GM12891 (cell line): ENCODE measurements around the gene PBXIP1.

Experiments used
- POLR2A ChIP-seq: IDR thresholded peaks from 2 replicates; pipeline ENCODE4 v1.6.1; 2011; ENCODE audit warnings: low read depth, low read length, control low read depth
- POLR2AphosphoS5 ChIP-seq: IDR thresholded peaks from 2 replicates; pipeline ENCODE4 v1.6.1; 2011; ENCODE audit warnings: low read depth, low read length, control low read depth

GRCh38 chr1:154964359-154964758 is 8.5 kb upstream of the PBXIP1 start:
- TF ChIP-seq POLR2AphosphoS5 (no peak), POLR2A (no peak)
